ENCODE data around the gene TNFRSF13B. TPM values are rescaled to one million over a fixed set of nuclear protein-coding genes. Genes with fewer than 3 reads are reported as not detected.

TNFRSF13B gene
- total RNA-seq, 3 donors from 2014 or later: 0.38 to 1.4 (median 0.98) TPM

GRCh38 chr17:16889088-16889465 lies 82.8 kb downstream of the TNFRSF13B start:
- Histone ChIP-seq H3K9me3 (no peaks in the 10 kb centered on the region), H3K4me1 (ENCODE audit: low read depth) (no peaks in the 10 kb centered on the region), H3K4me3 (no peak overlapping the region), H3K36me3 (ENCODE audit: low read depth) (no peaks in the 10 kb centered on the region)
- DNase-seq (no peak), ATAC-seq (no peak)
- no peak for TF ChIP-seq CTCF (IDR thresholded peaks at IDR 0.05)
- intact Hi-C loops (cut with DNase I, micrococcal nuclease): no loop called here

Other genes starting within 250 kb of the TNFRSF13B start
- gene MPRIP, start 70.3 kb upstream of the TNFRSF13B start, total RNA-seq: 100 to 1,000 TPM; 150 to 249 (median 231) TPM
- 10 to 100 TPM in 1 of 3 donors, 1 to 10 TPM in 2; 1.3 to 12.9 (median 2.0) TPM for gene PLD6, start 234.2 kb upstream of the TNFRSF13B start, total RNA-seq

All from mucosa of descending colon (tissue), 3 donors.